Parathyroid adenoma (tissue), 2 donors: ENCODE results near the gene TMCO4.

ENCODE experiments used
- H2AFZ ChIP-seq: fragments of 300-600 bp; sonication (generic); one replicate; pipeline ENCODE4 v1.7.0; 2017; ENCODE audit warnings: antibody characterized with exemption, mild to moderate bottlenecking
- H3K27ac ChIP-seq: fragments of 300-600 bp; sonication (generic); one replicate; pipeline ENCODE4 v1.7.0; 2017
- H3K27me3 ChIP-seq: fragments of 300-600 bp; sonication (generic); one replicate; pipeline ENCODE4 v1.7.0; 2017; ENCODE audit warnings: low read length; ENCODE audit not compliant: control insufficient read depth, insufficient read depth
- H3K36me3 ChIP-seq: fragments of 300-600 bp; sonication (generic); one replicate; pipeline ENCODE4 v1.7.0; 2017; ENCODE audit warnings: low read length; ENCODE audit not compliant: control insufficient read depth, insufficient read depth
- H3K4me1 ChIP-seq: fragments of 300-600 bp; sonication (generic); one replicate; pipeline ENCODE4 v1.7.0; 2017; ENCODE audit warnings: control low read depth
- H3K4me2 ChIP-seq: fragments of 300-600 bp; sonication (generic); one replicate; pipeline ENCODE4 v1.7.0; 2017; ENCODE audit warnings: low read length
- H3K4me3 ChIP-seq: fragments of 300-600 bp; sonication (generic); one replicate; pipeline ENCODE4 v1.7.0; 2017; ENCODE audit warnings: low read depth, low read length
- H3K79me2 ChIP-seq: fragments of 300-600 bp; sonication (generic); one replicate; pipeline ENCODE4 v1.7.0; 2017; ENCODE audit warnings: control low read depth
- H3K9ac ChIP-seq: fragments of 300-600 bp; sonication (generic); one replicate; pipeline ENCODE4 v1.7.0; 2017; ENCODE audit warnings: mild to moderate bottlenecking
- H3K9me3 ChIP-seq: fragments of 300-600 bp; sonication (generic); one replicate; pipeline ENCODE4 v1.7.0; 2017; ENCODE audit warnings: low read length; ENCODE audit not compliant: control insufficient read depth
- TF ChIP-seq, protein P1 (sequence below): fragments of 300-600 bp; sonication (generic); IDR thresholded peaks from one replicate; pipeline ENCODE4 v1.7.0; 2017; ENCODE audit warnings: antibody characterized with exemption, mild to moderate bottlenecking
- donor health status: primary hyperparathyroidism.

TMCO4 gene

DNA sequence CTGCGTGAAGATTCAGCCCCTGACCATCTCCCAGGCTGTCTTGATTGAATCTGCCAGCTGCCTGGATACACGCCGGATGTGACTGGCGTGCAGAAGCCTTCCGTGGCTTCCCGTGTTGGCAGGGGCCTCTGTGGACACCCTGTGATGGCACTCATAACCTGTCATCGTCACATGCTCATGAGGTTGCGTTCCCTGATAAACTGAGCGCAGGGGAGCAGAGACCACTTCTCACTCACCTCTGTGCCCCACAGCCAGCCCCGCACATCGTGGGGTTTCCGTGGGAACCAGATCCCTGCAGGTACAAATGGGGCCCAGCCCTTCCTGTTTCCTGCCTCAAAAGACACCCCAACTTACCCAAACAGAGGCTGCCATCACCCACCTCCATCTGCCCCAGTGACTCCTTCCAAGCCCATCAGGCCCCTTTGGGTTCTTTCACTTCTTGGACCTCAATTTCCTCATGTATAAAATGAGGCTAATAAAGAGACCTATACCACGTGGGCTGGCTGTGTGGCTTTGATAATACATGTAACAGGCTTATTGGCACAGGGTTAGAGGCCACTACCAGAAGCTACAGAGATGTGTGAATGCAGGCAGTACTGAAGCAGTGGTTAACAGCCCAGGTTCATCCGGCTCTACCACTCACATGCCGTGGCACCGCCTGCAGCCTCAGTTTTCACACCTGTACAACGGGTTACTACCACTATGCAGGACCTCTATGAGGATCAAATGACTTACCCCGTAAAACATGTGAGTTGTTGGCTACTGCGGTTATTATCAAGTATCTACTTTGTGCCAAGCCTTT, 111.5 kb downstream of the TMCO4 start:
- no peak overlapping the region for H2AFZ ChIP-seq
- no peaks in the 10 kb centered on the region for H3K79me2 ChIP-seq
- H3K4me2 ChIP-seq = no peak overlapping the region
- H3K27me3 ChIP-seq = no peaks in the 10 kb centered on the region
- no peaks in the 10 kb centered on the region for H3K9me3 ChIP-seq
- H3K9ac ChIP-seq = no peak overlapping the region
- TF ChIP-seq, protein P1, sequence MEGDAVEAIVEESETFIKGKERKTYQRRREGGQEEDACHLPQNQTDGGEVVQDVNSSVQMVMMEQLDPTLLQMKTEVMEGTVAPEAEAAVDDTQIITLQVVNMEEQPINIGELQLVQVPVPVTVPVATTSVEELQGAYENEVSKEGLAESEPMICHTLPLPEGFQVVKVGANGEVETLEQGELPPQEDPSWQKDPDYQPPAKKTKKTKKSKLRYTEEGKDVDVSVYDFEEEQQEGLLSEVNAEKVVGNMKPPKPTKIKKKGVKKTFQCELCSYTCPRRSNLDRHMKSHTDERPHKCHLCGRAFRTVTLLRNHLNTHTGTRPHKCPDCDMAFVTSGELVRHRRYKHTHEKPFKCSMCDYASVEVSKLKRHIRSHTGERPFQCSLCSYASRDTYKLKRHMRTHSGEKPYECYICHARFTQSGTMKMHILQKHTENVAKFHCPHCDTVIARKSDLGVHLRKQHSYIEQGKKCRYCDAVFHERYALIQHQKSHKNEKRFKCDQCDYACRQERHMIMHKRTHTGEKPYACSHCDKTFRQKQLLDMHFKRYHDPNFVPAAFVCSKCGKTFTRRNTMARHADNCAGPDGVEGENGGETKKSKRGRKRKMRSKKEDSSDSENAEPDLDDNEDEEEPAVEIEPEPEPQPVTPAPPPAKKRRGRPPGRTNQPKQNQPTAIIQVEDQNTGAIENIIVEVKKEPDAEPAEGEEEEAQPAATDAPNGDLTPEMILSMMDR = no peak
- no peak overlapping the region for H3K27ac ChIP-seq
- peaks cover 3% of the 10 kb centered on the region for H3K36me3 ChIP-seq
- no peaks in the 10 kb centered on the region for H3K4me1 ChIP-seq
- H3K4me3 ChIP-seq = no peak overlapping the region

DNA sequence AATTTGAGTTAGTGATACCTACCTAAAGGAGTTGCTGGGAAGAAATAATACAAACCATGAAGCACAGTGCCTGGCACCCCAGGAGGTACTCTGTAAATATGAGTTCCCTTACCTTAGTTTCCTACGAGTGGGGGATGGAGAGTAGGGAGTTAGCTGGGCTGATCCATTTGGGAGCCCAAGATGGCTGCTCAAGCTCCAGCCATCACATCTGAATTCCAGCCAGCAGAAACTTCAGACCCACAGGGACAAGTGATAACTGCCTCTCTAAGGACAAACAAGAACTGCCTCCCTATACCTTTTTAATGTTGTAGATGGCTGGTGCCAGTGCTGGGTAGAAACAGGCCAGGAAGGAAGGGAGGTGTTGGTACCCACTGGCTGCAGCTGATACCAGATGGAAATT, 112.3 kb downstream of the TMCO4 start:
- Histone ChIP-seq H3K4me2 (no peak overlapping the region), H3K9me3 (no peaks in the 10 kb centered on the region), H3K4me1 (no peaks in the 10 kb centered on the region), H2AFZ (no peak overlapping the region), H3K9ac (no peak overlapping the region), H3K4me3 (no peak overlapping the region), H3K27ac (no peak overlapping the region), H3K27me3 (no peaks in the 10 kb centered on the region), H3K79me2 (no peaks in the 10 kb centered on the region), H3K36me3 (peaks cover 3% of the 10 kb centered on the region)
- TF ChIP-seq, protein P1 = no peak

DNA sequence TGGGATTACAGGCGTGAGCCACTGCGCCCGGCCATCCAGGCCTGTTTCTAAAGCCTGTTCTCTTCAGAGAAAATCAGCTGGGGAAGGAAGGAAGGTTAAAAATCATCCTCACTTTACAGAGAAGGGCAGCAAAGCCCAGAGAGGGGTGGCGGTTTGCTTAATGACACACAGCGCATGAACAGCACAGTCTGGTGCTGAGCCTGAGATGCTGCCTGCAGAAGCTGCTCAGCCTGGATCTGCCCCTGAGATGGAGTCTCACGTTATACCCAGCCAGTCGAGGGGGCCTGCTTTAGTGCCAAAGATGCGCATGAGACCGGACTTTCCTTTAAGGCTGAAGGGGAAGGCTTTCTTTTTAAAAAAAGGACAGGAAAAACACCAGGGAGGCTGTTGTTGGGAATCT, 113.7 kb downstream of the TMCO4 start:
- H3K79me2 ChIP-seq = no peaks in the 10 kb centered on the region
- H2AFZ ChIP-seq = no peak overlapping the region
- TF ChIP-seq, protein P1 = no peak
- H3K27me3 ChIP-seq = no peaks in the 10 kb centered on the region
- no peaks in the 10 kb centered on the region for H3K9me3 ChIP-seq
- H3K4me3 ChIP-seq = no peak overlapping the region
- no peaks in the 10 kb centered on the region for H3K4me1 ChIP-seq
- no peak overlapping the region for H3K27ac ChIP-seq
- H3K9ac ChIP-seq = no peak overlapping the region
- no peak overlapping the region for H3K4me2 ChIP-seq
- peaks cover 3% of the 10 kb centered on the region for H3K36me3 ChIP-seq

DNA sequence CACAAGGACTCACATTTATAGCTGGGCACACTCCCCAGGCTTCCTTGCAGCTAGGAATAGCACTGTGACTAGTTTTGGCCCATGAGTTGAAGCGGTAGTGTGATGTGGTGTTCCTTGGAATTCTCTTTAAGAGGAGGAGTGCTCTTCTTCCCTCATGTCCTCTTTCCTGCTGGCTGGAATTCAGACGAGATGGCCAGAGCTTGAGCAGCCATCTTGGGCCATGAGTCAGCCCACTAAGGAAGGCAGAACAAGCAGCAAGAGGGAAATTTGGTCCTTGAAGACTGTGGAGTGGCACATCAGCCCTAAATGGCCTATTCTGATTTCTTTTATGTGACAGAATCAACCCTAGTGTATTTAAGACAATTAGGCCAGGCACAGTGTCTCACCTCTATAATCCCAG, 115.0 kb downstream of the TMCO4 start:
- no peak overlapping the region for H2AFZ ChIP-seq
- H3K4me1 ChIP-seq = no peaks in the 10 kb centered on the region
- no peak overlapping the region for H3K27ac ChIP-seq
- TF ChIP-seq, protein P1 = no peak
- H3K79me2 ChIP-seq = no peaks in the 10 kb centered on the region
- H3K27me3 ChIP-seq = no peaks in the 10 kb centered on the region
- peaks cover 3% of the 10 kb centered on the region for H3K36me3 ChIP-seq
- no peak overlapping the region for H3K9ac ChIP-seq
- H3K9me3 ChIP-seq = no peaks in the 10 kb centered on the region
- no peak overlapping the region for H3K4me3 ChIP-seq
- no peak overlapping the region for H3K4me2 ChIP-seq

DNA sequence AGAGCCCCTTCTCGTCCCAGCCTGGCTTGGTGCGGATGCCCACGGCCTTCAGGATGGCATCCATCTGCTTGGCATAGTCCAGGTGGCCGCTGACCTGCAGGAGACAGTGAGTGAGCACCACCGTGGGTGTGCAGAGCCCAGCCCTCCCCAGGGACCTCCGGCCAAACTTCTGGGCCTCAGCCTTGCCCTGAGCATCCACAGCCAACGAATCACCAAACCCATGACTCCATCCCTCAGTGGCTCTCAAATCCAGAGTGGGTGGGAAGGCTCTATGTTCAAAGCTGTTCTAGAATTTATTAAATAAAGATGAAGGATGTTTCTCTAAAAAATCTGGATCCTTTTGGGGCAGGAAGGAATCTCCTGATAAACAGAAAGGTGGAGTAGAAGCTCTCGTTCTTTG, 116.4 kb downstream of the TMCO4 start:
- no peaks in the 10 kb centered on the region for H3K27me3 ChIP-seq
- H3K27ac ChIP-seq = no peak overlapping the region
- H3K4me2 ChIP-seq = no peak overlapping the region
- H2AFZ ChIP-seq = no peak overlapping the region
- no peak overlapping the region for H3K4me3 ChIP-seq
- H3K4me1 ChIP-seq = no peaks in the 10 kb centered on the region
- H3K36me3 ChIP-seq = peaks cover 3% of the 10 kb centered on the region
- H3K9me3 ChIP-seq = no peaks in the 10 kb centered on the region
- no peaks in the 10 kb centered on the region for H3K79me2 ChIP-seq
- no peak overlapping the region for H3K9ac ChIP-seq
- TF ChIP-seq, protein P1 = no peak
